Gastroesophageal sphincter (tissue), 3 donors: ENCODE data around the gene KIAA1217.

Source experiments
- POLR2A ChIP-seq, 2 donors: fragments of 450-650 bp; IDR thresholded peaks; one replicate each; pipeline ENCODE4 v1.6.1; 2017; ENCODE audit warnings: antibody characterized with exemption in 2 of 2, mild to moderate bottlenecking in 2 of 2, moderate library complexity in 1 of 2
- POLR2AphosphoS5 ChIP-seq: sonication (generic); formaldehyde crosslinking; IDR thresholded peaks from one replicate; pipeline ENCODE4 v1.6.1; 2017; ENCODE audit warnings: antibody characterized with exemption
- TF ChIP-seq, protein P1 (sequence below), 4 experiments: fragments of 200-600 bp in 2 of 4; fragments of 450-650 bp in 2 of 4; sonication (generic) in 1 of 4; IDR thresholded peaks; one replicate each; pipeline ENCODE4 v1.5.1; 2017 to 2019; ENCODE audit warnings: antibody characterized with exemption in 4 of 4, mild to moderate bottlenecking in 2 of 4, moderate library complexity in 2 of 4

DNA sequence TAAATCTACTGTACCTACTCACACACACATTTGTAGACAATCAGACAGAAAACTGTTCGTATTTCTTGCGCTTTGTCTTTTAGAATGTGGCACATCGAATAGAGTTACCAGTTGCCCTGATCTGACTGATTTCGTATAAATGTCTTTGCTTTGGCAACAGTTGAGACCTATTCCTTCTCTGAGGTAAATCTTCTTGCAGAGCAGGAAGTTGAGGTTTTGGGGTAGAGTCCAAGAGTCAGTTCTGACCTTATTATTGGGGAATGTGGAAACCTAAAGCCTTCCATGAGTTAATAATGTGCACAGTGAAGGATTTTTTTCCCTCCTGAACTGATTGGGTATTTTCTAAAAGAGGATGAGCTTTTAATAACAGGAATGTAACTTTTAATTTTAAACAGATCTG, 135.3 kb downstream of the KIAA1217 start:
- TF ChIP-seq, protein P1, sequence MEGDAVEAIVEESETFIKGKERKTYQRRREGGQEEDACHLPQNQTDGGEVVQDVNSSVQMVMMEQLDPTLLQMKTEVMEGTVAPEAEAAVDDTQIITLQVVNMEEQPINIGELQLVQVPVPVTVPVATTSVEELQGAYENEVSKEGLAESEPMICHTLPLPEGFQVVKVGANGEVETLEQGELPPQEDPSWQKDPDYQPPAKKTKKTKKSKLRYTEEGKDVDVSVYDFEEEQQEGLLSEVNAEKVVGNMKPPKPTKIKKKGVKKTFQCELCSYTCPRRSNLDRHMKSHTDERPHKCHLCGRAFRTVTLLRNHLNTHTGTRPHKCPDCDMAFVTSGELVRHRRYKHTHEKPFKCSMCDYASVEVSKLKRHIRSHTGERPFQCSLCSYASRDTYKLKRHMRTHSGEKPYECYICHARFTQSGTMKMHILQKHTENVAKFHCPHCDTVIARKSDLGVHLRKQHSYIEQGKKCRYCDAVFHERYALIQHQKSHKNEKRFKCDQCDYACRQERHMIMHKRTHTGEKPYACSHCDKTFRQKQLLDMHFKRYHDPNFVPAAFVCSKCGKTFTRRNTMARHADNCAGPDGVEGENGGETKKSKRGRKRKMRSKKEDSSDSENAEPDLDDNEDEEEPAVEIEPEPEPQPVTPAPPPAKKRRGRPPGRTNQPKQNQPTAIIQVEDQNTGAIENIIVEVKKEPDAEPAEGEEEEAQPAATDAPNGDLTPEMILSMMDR (IDR thresholded peaks at IDR 0.05), result no peak
- TF ChIP-seq POLR2A (IDR thresholded peaks at IDR 0.05), result no peak
- no peak for TF ChIP-seq POLR2AphosphoS5
